NCI-H128 (cell line): ENCODE measurements around the gene CACNG3.

Source experiments
- DNase-seq: peaks from one replicate; lab custom pipeline; 2025; ENCODE audit not compliant: unreplicated experiment; lab: John Stamatoyannopoulos, UW

The CACNG3 gene

GRCh38 chr16:24381470-24382118 lies 125.5 kb downstream of the CACNG3 start:
- no peak for DNase-seq

GRCh38 chr16:24382762-24383407 lies 126.8 kb downstream of the CACNG3 start:
- DNase-seq = no peak

GRCh38 chr16:24394341-24394740 lies 138.2 kb downstream of the CACNG3 start:
- DNase-seq = no peak

- DNase-seq = no peak
Measured at GRCh38 chr16:24396350-24397271, 140.5 kb downstream of the CACNG3 start.

- DNase-seq = no peak
Measured at GRCh38 chr16:24409045-24409444, 152.9 kb downstream of the CACNG3 start.
